GM20431 (cell line): ENCODE measurements around the gene MRI1.
"Not testable (repeated sequence)": the region's sequence is repeated elsewhere in the genome, so short reads cannot be mapped to it uniquely, and the experiment has no call there.

Experiments
- in situ Hi-C: fragments of 300-500 bp; cut with MseI, MboI; formaldehyde crosslinking; loops from one replicate; pipeline ENCODE4 v1.15.0; 2020; ENCODE audit warnings: low sequenced_read_pairs; ENCODE audit not compliant: unreplicated experiment

Gene MRI1

DNA sequence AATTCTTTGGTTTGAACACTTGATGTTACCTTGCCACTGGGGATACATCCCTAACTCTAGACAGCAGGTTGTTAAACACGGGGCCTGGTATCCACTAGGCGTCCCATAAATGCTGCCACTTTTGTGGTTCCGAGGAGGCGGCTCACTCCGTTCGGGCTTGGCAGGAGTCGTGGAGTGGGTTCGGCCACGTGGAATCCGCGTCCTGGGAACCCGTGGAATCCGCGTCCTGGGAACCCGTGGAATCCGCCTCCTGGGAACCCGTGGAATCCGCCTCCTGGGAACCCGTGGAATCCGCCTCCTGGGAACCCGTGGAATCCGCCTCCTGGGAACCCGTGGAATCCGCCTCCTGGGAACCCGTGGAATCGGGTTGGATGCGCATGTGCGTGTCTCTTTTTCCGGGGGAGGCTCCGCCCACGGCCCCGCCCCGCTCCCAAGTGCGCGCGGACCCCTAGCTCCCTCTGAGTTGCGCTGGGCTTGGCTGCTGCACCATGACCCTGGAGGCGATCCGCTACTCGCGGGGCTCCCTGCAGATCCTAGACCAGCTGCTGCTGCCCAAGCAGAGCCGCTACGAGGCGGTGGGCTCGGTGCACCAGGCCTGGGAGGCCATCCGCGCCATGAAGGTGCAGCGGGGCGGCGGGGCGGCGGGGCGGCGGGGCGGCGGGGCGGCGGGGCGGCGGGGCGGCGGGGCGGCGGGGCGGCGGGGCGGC is at the start of gene MRI1:
MRI1 (plus strand) TSS at position 422 of the 707 bp plus-strand sequence; CDS start at position 489, 67 bp downstream.
- in situ Hi-C loops, result no loop called here

GRCh38 chr19:13717194-13717643 is 47.1 kb upstream of the MRI1 start:
- in situ Hi-C loops, result loop anchor here (25.0 kb wide), 1 partner anchor 105 kb away; no protein-coding TSS in a partner anchor

DNA sequence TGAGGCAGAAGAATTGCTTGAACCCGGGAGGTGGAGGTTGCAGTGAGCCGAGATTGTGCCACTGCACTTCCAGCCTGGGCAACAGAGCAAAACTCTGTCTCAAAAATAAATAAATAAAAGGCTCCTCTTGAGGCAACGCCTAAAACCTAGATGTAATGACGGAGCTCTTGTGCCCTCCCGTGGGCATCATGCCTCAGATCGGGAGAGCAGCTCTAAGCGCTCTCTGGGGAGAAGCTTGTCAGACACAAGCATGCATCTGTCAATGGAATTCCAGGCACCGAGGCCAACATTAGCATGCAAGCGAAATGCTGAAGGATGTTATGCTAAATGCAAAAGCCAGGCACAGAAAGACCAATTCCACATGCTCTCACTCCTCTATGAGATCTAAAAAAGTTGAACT is 45.6 kb upstream of the MRI1 start:
- in situ Hi-C loops, result loop anchor here (25.0 kb wide), 1 partner anchor 106 kb away; no protein-coding TSS in a partner anchor

DNA sequence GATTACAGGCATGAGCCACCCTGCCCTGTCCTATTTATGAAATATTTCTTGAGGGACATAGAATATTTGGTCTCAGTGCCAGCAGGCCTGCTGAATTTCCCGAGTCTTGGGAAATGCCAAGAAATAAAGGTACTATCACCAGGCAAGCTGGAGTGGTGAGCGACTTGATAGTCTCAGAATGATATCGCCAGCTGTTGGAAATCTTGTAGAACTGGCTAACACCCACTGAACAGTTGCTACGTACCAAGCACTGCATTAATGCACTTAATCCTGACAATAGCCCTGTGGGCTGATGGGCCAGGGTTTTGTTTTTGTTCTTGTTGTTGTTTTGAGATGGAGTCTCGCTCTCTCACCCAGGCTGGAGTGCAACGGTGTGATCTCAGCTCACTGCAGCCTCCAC is 42.2 kb upstream of the MRI1 start:
- in situ Hi-C loops, result loop anchor here (25.0 kb wide), 1 partner anchor 110 kb away; no protein-coding TSS in a partner anchor

DNA sequence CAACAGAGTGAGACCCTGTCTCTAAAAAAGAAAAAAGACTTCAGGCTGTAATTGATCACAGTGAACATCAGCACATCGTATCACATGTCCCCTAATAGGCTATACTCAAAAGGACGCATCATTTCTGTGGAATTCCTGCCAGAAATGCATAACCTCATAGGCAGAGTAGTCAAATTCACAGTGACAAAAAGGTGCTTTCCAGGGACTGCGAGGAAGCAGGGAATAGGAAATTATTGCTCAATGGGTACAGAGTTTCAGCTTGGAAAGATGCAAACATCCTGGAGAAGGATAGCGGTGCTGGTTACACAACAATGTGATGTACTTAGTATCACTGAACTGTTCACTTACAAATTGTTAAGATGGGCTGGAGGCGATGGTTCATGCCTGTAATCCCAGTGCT is 41.1 kb upstream of the MRI1 start:
- in situ Hi-C loops, result loop anchor here (25.0 kb wide), 1 partner anchor 111 kb away; no protein-coding TSS in a partner anchor

DNA sequence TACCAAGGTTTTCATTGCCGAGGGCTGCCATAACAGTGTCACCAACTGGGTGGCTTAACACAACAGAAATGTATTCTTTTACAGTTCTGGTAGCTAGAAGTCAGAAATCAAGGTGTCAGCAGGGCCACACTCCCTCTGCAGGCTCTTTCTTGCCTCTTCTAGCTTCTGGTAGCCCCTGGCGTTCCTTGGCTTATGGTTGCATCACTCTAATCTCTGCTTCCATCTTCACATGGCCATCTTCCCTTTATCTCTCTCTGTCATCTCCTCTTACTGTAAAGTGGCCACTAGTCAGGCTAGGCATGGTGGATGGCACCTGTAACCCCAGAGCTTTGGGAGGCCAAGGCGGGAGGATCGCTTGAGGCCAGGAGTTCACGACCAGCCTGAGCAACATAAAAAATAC is 38.0 kb upstream of the MRI1 start:
- in situ Hi-C loops, result no loop called here

DNA sequence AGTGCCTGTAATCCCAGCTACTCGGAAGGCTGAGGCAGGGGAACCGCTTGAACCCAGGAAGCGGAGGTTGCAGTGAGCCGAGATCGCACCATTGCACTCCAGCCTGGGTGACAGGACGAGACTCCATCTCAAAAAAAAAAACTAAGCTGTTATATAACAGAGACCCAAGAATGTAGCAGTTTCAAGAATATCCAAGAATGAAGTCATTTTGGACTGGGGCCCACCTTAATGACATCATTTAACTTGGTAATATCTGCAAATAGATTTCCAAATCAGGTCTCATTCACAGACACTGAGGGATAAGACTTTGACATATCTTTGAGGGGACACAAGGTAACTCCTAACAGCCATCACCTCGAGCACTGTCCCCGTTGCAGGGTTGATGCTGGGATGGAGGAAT is 36.5 kb upstream of the MRI1 start:
- in situ Hi-C loops, result no loop called here

DNA sequence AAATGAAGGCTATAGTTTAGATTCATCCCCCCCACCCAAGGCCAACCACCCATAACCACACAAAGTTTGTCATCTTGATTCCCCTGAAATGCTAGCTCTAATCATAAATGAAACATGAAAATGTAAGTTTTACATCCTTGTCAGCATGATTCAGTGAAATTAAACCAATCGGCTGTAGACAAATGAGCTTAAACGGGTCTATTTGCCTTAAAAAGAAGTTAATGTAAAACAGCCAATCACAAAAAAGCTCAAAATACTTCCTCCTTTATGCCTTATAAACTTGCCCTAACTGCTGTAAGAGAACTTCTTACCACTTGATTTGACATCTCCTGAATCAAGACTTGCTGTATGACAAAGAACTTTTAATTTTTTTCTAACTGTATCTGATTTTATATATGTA is 34.5 kb upstream of the MRI1 start:
- in situ Hi-C loops, result no loop called here

DNA sequence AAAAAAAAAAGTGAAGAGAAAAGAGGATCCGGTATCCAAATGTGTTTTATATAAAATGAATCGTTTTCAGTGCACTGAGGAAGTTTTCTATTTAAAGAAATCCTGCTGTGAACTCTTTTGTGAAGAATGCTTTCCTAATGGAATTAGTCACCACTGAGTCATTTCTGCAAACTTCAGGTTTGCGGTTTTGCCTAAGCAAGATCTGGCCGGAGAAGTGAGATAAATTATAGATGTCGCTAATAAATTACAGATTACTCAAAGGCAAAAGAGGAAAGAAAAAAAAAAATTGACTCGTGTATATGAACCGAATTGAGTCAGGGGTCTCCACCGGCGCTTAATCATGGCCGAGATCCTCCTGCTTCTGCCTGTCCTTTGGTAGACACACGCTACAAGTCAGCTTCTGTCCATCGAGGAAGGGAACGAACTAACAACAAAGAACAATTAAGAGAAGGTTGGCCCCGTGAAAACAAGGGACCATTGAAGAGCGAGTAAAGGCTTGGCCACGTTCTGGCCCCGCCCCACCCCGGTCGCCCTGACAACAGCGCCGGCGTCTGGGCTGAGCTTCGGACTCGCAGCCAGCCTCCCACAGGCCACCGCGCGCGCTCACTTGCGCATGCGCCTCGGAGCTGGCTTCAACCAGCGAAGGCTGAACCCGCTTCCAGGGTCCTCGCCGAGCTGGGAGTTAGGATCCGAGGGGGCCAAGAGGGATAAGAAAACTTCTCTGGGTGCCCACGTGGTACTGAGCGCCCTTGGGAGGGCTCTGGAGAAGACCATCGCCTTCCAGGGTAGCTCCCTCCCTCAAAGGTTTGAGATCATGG is 33.0 kb upstream of the MRI1 start:
- in situ Hi-C loops, result no loop called here

DNA sequence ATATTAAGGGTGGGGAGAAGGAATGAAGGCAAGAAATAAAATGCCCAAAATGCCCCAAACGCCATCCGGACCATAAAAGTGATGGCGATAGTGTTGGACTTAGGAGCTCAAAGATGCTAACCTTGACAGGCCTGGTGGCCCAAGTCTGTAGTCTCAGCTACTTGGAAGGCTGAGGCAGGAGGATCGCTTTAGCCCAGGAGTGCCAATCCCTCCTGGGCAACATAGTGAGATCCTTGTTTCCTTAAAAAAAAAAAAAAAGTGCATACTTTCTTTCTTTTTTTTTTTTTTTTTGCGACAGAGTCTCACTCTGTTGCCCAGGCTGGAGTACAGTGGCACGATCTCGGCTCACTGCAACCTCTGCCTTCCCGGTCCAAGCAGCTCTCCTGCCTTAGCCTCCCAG is 32.0 kb upstream of the MRI1 start:
- in situ Hi-C loops, result no loop called here

GRCh38 chr19:13734751-13735150 is 29.6 kb upstream of the MRI1 start:
- in situ Hi-C loops, result no loop called here

GRCh38 chr19:13738073-13738472 is 26.2 kb upstream of the MRI1 start:
- in situ Hi-C loops, result no loop called here

GRCh38 chr19:13741893-13742292 is 22.4 kb upstream of the MRI1 start:
- in situ Hi-C loops, result no loop called here

- in situ Hi-C loops, result no loop called here
These were observed 21.6 kb upstream of the MRI1 start for GRCh38 chr19:13742756-13743155.

- in situ Hi-C loops, result no loop called here
These were observed 20.1 kb upstream of the MRI1 start for GRCh38 chr19:13744174-13744573.

DNA sequence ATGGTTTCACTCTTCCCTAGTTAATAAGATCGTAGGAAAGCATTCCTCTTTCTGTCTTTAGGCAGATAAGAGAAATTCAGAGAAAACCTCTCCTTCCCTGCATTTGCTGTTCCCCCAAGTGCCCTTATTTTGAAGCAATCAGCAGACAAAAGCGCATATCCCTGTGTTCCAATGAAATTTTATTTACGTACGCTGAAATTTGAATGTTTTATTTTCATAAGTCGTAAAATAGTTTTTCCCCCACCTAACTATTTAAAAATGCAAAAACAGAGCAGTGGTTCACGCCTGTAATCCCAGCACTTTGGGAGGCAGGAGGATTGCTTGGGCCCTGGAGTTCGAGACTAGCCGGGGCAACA is 17.2 kb upstream of the MRI1 start:
- in situ Hi-C loops, result no loop called here

- in situ Hi-C loops, result no loop called here
These were observed 16.0 kb upstream of the MRI1 start for GRCh38 chr19:13748169-13748828.

GRCh38 chr19:13751436-13751835 is 12.9 kb upstream of the MRI1 start:
- in situ Hi-C loops, result no loop called here

DNA sequence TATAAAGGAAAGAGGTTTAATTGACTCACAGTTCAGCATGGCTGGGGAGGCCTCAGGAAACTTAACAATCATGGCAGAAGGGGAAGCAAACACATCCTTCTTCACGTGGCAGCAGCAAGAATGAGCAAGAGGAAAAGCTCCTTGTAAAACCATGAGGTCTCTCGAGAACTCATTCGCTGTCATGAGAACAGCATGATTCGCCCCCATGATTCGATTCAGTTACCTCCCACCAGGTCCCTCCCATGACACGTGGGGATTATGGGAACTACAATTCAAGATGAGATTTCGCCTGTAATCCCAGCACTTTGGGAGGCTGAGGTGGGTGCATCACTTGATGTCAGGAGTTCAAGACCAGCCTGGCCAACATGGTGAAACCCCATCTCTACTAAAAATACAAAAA is 10.7 kb upstream of the MRI1 start:
- in situ Hi-C loops, result not testable (repeated sequence)

DNA sequence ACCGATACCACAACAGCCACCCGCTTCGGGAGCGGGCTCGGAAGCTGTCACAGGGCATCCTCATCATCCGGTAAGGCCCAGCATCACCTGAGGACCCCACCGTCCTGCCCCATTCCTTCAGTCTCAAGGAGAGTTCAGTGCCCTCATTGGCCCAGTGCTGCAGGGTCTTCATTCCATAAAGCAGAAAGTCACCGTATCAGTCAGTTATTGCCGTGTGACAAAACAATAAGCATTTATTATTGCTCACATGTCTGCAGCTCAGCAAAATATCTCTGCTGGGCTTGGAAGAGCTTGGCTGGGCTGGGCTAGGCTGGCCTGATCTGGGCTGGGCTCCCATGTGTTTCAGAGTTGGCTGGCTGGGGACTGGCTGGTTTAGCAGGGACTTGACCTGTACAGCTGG is 8.1 kb upstream of the MRI1 start:
- in situ Hi-C loops, result no loop called here
